Omental fat pad (tissue), 4 donors: ENCODE results near the gene SEMA3C. TPM values are rescaled to one million over a fixed set of nuclear protein-coding genes. Genes with fewer than 3 reads are reported as not detected.

Source experiments
- ATAC-seq: fragments of 150-250 bp; one replicate; pipeline ENCODE4 v1.9.1; 2016; ENCODE audit warnings: mild to moderate bottlenecking, moderate library complexity; ENCODE audit not compliant: low FRiP score
- DNase-seq: peaks from one replicate; pipeline ENCODE4 v3.0.0-alpha.2; 2019; ENCODE audit warnings: low spot score
- CTCF ChIP-seq, 3 donors: fragments of 450-650 bp; IDR thresholded peaks; one replicate each; pipeline ENCODE4 v1.5.1; 2016 to 2017; ENCODE audit warnings: antibody characterized with exemption in 3 of 3, mild to moderate bottlenecking in 3 of 3, moderate library complexity in 2 of 3
- total RNA-seq, 4 donors: library from RNA; depleted of rRNA; stranded (reverse); fragments of >200 nt; gene quantifications; one replicate each; pipeline ENCODE4 v1.1.0, GENCODE V29; 2016

The SEMA3C gene
- total RNA-seq, 4 donors from 2014 or later: 46.2 to 201 (median 126) TPM

- no peak for TF ChIP-seq CTCF (IDR thresholded peaks at IDR 0.05)
- ATAC-seq (no peak), DNase-seq (no peak)
Measured at GRCh38 chr7:80826520-80827238, 92.2 kb downstream of the SEMA3C start.

- TF ChIP-seq CTCF (IDR thresholded peaks at IDR 0.05): no peak
- ATAC-seq: no peak
- DNase-seq: no peak
Measured at GRCh38 chr7:80825499-80825898, 93.4 kb downstream of the SEMA3C start.

- ATAC-seq (no peak), DNase-seq (no peak)
- no peak for TF ChIP-seq CTCF (IDR thresholded peaks at IDR 0.05)
Measured at GRCh38 chr7:80824253-80824652, 94.6 kb downstream of the SEMA3C start.

GRCh38 chr7:80823057-80823456 lies 95.8 kb downstream of the SEMA3C start:
- DNase-seq (no peak), ATAC-seq (no peak)
- no peak for TF ChIP-seq CTCF (IDR thresholded peaks at IDR 0.05)

GRCh38 chr7:80821771-80822319 lies 97.0 kb downstream of the SEMA3C start:
- DNase-seq: no peak
- no peak for TF ChIP-seq CTCF (IDR thresholded peaks at IDR 0.05)
- no peak for ATAC-seq

- TF ChIP-seq CTCF (IDR thresholded peaks at IDR 0.05): no peak
- DNase-seq (no peak), ATAC-seq (no peak)
Measured at GRCh38 chr7:80819503-80819902, 99.3 kb downstream of the SEMA3C start.

GRCh38 chr7:80818181-80818580 lies 100.7 kb downstream of the SEMA3C start:
- DNase-seq (no peak), ATAC-seq (no peak)
- no peak for TF ChIP-seq CTCF (IDR thresholded peaks at IDR 0.05)
